GM19025 (cell line): ENCODE results near the gene RYR2.
"Not testable (repeated sequence)": the region's sequence is repeated elsewhere in the genome, so short reads cannot be mapped to it uniquely, and the experiment has no call there.

Experiments used
- ATAC-seq: cut with Tn5 transposase; IDR thresholded peaks from one replicate; pipeline ENCODE4 v1.9.1; 2021; ENCODE audit warnings: mild to moderate bottlenecking, low read depth, moderate library complexity; ENCODE audit not compliant: unreplicated experiment

RYR2 gene

DNA sequence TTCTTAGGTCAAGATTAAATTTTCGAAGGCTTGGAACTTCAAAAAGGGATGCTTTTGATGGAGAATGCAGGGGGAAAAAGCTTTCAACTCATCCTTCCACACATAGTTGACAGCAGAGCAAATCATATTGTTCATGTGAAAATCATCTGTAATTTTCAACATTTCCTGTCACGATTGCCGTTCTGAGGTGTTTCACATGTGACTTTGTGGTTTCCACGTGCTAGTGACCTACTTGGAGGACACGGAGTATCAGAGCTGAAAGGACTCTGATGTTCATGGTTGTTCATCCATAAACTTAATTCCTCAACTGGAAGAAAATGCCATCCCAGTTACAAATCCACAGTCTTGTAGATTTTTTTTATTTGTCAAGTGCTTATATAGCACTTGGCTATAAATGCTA lies 769.6 kb downstream of the RYR2 start:
- no peak for ATAC-seq

DNA sequence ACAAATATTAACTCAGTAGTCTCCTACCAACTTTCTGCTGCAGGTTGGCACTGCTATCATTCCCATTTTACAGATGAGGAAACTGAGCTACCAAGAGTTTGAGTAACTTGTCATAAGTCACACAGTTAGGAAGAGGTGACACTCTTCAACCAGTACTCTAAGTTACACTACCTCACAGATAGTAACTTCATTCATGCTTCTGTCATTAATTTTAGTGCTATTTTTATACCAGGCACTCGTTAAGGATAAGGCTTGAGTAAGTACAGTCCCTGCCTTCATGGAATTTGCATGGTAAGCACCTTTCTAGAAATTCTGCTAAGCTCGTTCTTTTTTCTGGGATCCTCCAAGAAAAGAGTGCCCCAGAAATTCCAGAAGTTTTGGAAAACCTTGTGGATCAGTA lies 770.1 kb downstream of the RYR2 start:
- ATAC-seq, result no peak

DNA sequence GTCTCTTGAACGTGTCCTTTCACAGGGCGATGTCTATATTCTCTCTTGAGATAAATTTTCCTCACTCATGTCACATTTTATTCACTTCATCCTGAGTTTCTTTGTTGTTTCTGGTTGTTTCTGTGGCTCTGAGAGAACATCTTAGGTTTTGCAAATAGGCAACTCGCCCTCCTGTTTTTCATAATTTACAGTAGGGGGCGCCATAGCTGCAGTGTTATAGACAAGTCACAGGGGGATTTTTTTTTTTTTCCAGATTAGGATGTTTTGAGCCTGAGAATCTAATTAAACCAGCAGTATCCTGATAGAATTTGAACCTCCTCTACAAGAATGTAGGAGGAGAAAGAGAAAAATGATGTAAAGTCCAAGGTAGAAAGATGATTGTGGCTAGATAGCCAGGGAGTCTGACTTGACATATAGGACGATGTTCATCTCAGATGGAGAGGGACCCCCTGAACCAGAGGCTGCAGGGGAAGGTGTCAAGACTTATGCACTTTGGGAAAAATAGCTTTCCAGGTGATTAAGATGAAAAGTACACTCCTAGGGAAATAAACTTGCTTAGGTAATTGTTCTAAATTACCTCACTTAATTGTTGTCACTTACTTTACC lies 772.4 kb downstream of the RYR2 start:
- ATAC-seq, result no peak

DNA sequence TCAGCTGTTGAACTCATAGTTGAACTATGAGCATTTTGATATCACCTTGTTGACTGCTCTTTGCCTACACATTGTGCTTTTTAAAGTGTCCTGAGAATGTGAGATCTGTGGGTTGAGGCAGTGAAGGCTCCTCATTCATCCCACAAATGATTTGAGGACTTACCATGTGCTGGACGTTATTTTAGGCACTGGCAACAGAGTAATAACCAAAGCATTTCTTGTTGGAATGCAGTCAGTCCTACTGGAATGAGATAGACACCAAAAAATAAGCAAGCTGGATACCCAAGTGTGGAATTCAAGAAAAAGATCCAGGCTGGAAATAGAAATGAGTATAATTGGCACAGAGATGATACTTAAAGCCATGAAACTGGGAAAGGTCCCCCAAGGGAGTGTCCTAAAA lies 775.3 kb downstream of the RYR2 start:
- ATAC-seq, result no peak

DNA sequence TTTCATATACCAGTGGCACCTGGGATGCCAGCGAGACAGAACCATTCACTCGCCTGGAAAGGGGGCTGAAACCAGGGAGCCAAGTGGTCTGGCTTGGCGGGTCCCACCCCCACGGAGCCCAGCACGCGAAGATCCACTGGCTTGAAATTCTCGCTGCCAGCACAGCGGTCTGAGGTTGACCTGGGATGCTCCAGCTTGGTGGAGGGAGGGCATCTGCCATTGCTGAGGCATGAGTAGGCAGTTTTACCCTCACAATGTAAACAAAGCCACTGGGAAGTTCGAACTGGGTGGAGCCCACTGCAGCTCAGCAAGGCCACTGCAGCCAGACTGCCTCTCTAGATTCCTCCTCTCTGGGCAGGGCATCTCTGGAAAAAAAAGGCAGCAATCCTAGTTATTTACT lies 778.6 kb downstream of the RYR2 start:
- not testable (repeated sequence) for ATAC-seq

DNA sequence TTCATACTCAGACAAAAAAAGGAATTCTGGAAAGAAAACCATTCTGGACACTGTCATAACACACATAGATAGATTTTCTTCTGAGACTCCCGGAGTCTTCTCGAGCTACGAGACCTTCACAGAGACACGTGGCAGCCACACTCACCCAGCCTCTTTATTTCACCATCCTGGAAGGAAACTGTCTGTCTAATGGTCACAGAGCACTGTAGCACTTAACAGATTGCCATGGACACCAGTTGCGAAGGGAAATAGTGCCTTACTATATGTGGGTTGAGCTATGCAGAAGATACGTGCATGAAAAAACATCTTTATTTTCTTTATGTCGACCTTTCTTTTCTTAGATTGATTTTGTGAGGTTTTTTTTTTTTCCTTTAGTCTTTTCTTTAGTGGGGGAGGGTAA lies 790.9 kb downstream of the RYR2 start:
- no peak for ATAC-seq

DNA sequence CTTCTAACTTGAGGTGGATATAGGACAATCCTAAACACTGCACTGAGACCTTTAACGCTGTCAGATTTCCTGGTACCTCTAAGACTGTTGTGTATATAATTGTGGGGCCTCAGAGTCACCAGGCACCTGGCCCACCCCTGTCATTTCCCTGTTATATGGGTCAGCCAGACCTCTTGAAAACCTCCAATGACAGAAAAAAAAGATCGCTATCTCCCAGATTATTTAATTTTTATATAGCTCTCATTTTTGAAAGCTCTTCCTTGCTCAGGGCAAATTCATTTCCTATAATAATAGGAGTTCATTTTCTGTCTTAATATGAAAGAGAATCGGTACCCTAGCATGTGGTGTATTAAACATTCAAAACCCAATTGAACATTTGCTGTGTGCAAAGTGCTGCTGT lies 792.1 kb downstream of the RYR2 start:
- no peak for ATAC-seq

DNA sequence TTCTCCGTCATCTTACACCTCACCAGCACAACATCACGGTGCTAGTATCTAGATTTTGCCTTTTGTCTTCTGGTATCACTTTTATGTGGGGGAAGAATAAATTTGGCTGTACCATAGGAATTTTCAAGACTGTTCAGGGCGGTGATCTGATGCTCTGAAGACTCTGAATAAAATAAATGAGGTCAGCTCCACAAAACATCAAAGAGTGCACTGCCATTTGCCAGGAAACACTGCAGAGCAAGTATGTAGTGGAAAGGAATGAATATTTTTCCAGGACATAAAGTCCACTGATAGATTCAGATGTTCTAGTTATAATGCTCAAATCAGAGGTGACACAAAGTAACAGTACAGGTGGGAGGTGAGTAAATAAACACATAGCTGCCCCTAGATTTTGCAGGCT lies 792.5 kb downstream of the RYR2 start:
- ATAC-seq, result no peak

DNA sequence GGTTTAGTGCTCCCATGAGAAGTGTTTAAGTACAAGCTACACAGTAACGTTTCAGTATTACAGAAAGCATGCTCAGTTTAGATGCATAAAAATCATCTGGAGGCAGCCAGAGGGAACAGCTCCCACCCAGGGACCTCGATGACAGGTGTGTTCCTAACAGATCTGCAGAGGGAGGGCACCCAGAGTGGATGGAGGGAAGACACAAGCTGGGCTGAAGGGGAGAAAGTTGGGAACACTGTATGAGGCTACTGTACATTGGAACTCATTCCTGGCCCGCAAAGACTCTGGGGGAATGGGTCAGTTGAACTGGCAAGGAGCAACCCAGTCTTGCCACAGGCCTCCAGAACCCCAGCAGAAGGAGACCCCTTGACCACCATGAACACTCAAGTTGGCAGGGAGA lies 796.3 kb downstream of the RYR2 start:
- no peak for ATAC-seq

DNA sequence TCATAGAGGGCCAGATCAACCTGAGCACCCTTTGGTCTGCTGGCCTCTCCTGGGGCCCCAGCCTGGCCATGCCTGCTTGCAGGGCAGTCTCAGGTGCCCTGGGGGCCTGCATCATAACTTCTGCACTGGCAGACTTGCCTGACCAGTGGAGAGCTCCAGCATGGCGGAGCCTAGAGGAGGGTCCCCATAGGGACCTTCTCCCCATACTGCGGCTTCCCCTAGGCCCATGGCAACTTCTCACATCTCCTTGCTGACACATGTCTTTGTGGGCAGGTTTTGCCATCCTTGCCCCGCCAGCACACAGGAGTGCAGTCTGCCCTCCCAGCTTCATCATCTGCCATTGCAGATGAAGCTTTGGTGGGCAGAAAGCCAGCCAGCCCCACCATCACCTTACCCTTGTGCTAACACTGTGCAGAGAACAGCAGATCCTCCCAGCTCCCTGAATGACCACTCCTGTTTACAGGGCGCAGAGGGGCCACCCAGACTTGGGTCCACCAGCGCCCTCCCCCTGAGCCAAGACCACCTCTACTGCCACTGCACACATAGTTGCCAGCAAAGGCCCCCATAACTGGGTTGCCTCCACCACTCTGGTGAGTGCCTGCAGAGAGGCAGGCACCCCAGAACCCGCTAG lies 797.0 kb downstream of the RYR2 start:
- no peak for ATAC-seq

DNA sequence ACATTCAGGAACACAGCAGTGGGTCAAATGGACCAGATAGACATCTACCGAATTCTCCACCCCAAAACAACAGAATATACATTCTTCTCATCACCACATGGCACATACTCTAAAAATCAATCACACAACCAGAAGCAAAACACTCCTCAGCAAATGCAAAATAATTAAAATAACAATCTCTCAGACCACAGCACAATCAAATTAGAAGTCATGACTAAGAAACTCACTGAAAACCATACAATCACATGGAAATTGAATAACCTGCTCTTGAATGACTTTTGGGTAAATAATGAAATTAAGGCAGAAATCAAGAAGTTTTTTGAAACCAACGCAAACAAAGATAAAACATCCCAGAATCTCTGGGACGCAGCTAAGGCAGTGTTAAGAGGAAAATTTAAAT lies 799.5 kb downstream of the RYR2 start:
- no peak for ATAC-seq

DNA sequence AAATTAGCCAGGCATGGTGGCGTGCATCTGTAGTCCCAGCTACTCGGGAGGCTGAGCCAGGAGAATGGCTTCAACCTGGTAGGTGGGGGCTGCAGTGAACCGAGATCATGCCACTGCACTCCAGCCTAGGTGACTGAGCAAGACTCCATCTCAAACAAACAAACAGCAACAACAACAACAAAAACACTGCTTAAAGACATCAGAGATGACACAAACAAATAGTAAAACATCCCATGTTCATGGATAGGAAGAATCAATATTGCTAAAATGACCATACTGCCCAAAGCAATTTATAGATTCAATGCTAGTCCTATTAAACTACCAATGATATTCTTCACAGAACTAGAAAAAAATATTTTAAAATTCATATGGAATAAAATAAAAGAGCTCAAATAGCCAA lies 801.5 kb downstream of the RYR2 start:
- not testable (repeated sequence) for ATAC-seq

DNA sequence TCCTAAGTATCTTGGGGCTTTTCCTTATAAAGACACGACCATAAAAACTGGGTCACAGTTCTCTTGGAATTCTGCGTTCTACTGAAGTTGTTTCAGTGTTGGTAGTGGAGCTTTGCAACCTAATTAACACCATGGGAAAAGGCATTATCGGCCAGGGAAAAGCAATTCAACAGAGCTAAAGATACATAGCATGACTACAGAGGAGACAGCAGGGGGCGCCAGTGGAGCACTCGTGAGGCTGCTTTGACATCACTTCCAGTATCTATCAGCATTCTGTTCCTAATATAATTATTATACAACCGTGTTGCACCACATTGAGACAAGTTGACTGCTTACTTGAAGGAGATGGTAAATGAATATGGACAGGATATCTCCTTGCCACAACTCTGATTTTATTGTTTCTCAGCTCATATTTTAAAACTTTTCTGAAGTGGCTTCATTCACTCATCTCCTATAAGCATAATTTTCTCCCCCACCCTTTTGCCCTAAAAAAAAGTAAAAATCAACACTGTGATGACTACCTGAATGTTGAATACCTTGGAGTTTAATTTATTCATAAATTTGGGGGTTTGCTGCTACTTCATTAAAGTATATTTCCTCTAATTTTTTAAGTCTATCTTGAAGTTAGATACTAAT lies 809.3 kb downstream of the RYR2 start:
- ATAC-seq, result no peak

DNA sequence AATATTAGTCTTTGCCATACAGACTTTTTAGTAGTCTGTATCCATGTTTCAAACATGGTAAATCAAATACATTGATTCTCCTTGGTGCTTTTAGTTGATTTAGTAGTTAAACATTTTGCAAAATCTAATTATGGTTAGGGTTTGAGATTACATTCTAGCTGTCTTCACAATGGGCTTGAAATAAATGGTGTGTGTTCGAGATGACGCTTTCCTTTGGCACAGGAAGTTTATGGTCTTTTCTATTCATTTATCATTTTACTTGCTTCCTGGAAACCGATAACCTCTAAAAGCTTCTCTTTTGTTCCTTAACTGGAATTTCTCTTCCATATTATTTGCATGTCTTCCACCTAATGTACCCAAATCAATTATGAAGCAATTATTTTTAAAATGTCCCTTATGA lies 810.4 kb downstream of the RYR2 start:
- no peak for ATAC-seq

DNA sequence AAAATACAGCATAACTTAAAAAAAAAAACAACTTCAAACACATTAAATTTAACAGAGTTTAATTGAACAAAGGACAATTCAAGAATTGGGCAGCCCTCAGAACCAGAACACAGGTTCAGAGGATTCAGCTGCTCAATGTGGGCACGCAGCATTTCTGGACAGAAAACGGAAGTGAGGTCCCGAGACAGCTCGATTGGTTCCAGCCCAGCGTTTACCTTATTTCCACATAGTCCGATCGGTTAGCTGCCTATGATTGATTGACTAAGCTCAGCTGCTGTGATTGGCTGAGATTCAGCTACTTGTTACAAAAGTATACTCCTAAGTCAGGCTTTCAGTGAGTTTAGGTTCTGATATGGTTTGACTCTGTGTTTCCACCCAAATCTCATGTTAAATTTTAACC lies 815.5 kb downstream of the RYR2 start:
- ATAC-seq, result no peak

DNA sequence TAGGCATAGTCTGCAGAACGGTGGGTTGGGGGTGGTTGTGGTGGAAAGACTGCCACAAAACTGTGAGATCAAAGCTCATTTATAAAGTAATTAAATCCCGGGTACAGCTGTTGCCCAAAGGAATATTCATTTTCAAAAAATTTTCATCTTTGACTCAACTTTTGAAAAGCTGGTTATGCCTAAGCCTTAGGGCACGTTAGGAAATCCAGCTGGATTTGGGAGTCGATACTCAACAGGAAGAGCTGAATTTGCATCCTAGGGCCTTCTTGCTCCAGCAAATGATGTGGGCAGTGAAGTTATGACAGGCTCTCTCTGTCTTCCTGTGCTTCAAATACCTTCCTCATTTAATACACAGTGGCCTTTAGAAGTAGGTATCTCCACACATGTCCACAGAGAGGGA lies 817.0 kb downstream of the RYR2 start:
- no peak for ATAC-seq

DNA sequence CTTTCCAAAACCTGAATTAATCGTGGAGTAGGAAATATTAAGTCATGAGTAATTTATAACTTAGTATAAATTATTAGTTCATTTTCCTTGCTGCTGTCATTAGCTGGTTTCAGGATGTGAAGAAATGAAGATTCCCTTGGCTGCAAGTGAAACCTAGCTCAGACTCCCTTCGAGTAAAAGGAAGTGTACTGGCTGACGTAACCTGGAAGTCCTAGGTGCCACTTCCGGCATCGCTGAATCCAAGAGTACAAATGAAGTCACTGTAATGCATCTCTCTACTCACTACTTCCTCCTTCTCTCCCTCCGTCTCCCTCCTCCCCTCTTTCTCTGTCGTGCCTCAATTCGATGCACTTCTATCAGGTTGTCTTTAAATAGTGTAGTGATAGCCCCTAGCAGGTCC lies 820.0 kb downstream of the RYR2 start:
- no peak for ATAC-seq

DNA sequence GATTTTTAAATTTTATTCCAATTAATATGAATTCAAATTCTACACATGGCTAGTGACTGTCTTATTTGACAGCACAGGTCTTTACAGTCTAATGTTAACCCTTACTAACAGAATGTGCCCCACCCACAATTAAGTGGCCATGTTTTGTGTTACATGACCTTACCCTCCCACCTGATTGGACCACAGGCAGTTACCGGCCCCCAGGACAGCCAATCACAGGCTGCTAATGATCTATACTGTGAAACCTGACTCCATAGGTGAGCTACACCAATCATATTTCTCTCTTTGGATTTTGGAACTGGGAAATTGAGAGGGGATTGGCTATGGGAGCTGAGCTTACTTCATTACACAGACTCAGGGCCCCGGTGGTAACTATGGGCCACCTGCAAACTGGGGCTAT lies 821.2 kb downstream of the RYR2 start:
- ATAC-seq, result no peak

DNA sequence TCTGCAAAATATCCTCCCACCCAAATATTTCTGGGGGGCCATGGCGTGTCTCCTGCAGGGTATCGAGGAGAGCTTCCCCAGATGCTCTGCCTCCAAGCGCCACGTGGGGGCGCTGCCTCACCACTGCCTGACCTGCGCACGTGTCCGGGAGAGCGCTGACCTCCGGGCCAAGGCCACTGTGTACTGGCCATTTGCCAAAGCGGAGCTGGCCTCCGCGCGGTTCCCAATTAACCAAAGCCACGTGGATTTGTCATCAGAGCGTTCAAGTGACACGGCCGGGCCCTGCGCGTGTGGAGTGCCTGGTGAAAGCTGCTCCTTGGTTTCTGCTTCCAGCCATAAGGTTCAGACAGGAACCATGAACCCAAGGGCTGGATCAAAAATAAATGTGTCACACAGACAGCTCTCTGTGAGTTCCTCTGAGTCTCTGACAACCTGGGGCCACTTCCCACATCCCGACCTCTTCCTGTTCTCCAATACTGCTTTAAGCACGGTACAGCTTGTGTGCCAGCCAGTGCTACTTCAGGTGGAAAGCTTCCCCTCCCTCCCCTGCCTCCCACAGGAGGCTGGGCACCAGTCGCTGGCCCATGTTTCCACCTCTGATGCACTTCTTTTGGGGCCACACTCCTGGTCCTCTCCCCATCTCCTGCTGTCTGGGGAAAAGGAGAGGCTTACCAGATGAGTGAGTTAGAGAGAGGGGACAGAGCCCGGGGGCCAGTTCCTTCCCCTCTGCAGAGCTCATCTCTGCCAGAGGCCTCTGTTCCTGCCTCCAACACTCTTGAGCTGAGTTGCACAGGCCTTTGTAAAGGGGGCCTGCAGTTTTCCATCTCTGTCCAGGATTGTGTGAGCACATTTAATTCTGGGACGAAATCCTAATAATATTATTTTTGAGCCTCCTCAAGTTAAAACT lies 822.6 kb downstream of the RYR2 start:
- ATAC-seq, result no peak

DNA sequence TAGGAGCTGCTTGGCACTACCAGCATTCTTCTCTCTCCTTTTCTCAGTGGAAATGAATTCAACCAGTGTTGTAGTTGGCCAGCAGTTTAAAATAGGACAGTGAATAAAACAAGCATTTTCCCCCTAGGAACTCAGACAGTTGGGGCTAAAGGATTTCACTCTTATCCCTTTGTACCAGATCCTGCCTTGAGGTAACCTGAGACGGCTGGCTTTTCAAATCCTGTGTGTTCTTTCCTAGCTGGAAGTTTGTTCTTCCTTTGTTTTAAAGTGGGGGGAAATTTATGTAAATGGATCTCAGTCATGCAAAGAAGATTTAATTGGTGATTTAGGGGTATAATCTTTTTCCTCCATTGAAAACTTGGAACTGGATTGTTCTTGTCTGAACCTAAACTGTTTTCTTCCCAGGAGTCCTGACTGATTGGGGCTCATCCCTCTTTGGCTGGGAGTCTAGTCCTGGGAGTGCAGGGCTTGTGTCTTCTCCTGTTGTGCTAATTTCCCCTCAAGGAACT lies 825.5 kb downstream of the RYR2 start:
- no peak for ATAC-seq
